K562 (cell line): ENCODE results near the gene CNOT6L. TPM values are rescaled to one million over a fixed set of nuclear protein-coding genes. Genes with fewer than 3 reads are reported as not detected.

Experiments used
- ATF1 ChIP-seq, 2 experiments: fragments of 450-650 bp in 1 of 2; IDR thresholded peaks; 2 replicates each; pipeline ENCODE4 v1.6.1; 2016; ENCODE audit warnings: missing compliant biosample characterization in 1 of 2, missing genetic modification characterization in 1 of 2
- BCOR ChIP-seq: fragments of 450-650 bp; IDR thresholded peaks from 2 replicates; pipeline ENCODE4 v1.6.1; 2016
- CCNT2 ChIP-seq: IDR thresholded peaks from 2 replicates; pipeline ENCODE4 v1.6.1; 2011; ENCODE audit warnings: borderline replicate concordance, low read depth, mild to moderate bottlenecking, moderate library complexity, mixed read lengths, low read length; ENCODE audit not compliant: insufficient read length; ENCODE audit errors: extremely low read depth
- CHD1 ChIP-seq: fragments of 200-600 bp; sonication (generic); IDR thresholded peaks from one replicate; pipeline ENCODE4 v1.6.1; 2012; ENCODE audit warnings: mild to moderate bottlenecking, moderate library complexity, low read length, inconsistent platforms
- EGR1 ChIP-seq: fragments of 450-650 bp; conservative IDR thresholded peaks from 2 replicates; pipeline ENCODE4 v1.6.1; 2017; ENCODE audit warnings: mild to moderate bottlenecking
- ELF4 ChIP-seq: fragments of 450-650 bp; formaldehyde crosslinking; IDR thresholded peaks from 2 replicates; pipeline ENCODE4 v1.4.0; 2022; ENCODE audit warnings: missing genetic modification characterization
- EP400 ChIP-seq: fragments of 450-650 bp; IDR thresholded peaks from 2 replicates; pipeline ENCODE4 v1.6.1; 2017; ENCODE audit warnings: antibody characterized with exemption, mild to moderate bottlenecking, moderate library complexity
- ERF ChIP-seq: fragments of 450-650 bp; formaldehyde crosslinking; IDR thresholded peaks from 2 replicates; pipeline ENCODE4 v1.4.0; 2020; ENCODE audit warnings: mild to moderate bottlenecking, mixed read lengths
- GABPA ChIP-seq: fragments of 200-800 bp; sonication (Bioruptor generic); conservative IDR thresholded peaks from 2 replicates; pipeline ENCODE4 v1.6.1; 2016; ENCODE audit warnings: low read depth, missing genetic modification characterization, missing compliant biosample characterization
- GATAD2A ChIP-seq: fragments of 450-650 bp; IDR thresholded peaks from 2 replicates; pipeline ENCODE4 v1.6.1; 2017
- GTF2E2 ChIP-seq: fragments of 200-800 bp; sonication (Bioruptor generic); IDR thresholded peaks from 2 replicates; pipeline ENCODE4 v1.6.1; 2016; ENCODE audit warnings: missing genetic modification characterization, missing compliant biosample characterization
- HES1 ChIP-seq: fragments of 450-650 bp; IDR thresholded peaks from 2 replicates; pipeline ENCODE4 v1.6.1; 2016; ENCODE audit warnings: low read depth, mild to moderate bottlenecking, moderate library complexity
- MTA3 ChIP-seq: fragments of 450-650 bp; formaldehyde crosslinking; IDR thresholded peaks from 2 replicates; pipeline ENCODE4 v1.6.1; 2017; ENCODE audit warnings: mild to moderate bottlenecking, borderline replicate concordance
- MYC ChIP-seq, 2 experiments: fragments of 250-450 bp in 1 of 2; sonication (Bioruptor Pico) in 1 of 2; IDR thresholded peaks; 2 replicates each; pipeline versions ENCODE4 v1.5.1 to v1.6.1; 2012 to 2021; ENCODE audit warnings: low read depth in 2 of 2, borderline replicate concordance in 1 of 2, improper control_type of control experiment in 1 of 2, low read length in 1 of 2, mild to moderate bottlenecking in 1 of 2, moderate library complexity in 1 of 2
- POLR2A ChIP-seq: fragments of 450-650 bp; conservative IDR thresholded peaks from 2 replicates; pipeline ENCODE4 v1.6.1; 2016
- POLR2B ChIP-seq: fragments of 450-650 bp; IDR thresholded peaks from 2 replicates; pipeline ENCODE4 v1.6.1; 2018; ENCODE audit warnings: low read depth; ENCODE audit not compliant: partially characterized antibody
- RBM25 ChIP-seq: fragments of 200-400 bp; formaldehyde crosslinking; IDR thresholded peaks from 2 replicates; pipeline ENCODE4 v1.6.1; 2018; ENCODE audit warnings: low read length, low read depth, moderate library complexity; ENCODE audit not compliant: severe bottlenecking
- SIRT6 ChIP-seq: IDR thresholded peaks from one replicate; pipeline ENCODE4 v1.6.1; 2012; ENCODE audit warnings: low read depth, mild to moderate bottlenecking, control low read depth, inconsistent platforms, low read length, moderate library complexity
- SMARCA5 ChIP-seq: fragments of 450-650 bp; IDR thresholded peaks from 2 replicates; pipeline ENCODE4 v1.6.1; 2016
- TBP ChIP-seq: optimal IDR thresholded peaks from 2 replicates; pipeline ENCODE3; 2011; ENCODE audit warnings: low read depth, low read length, improper control_type of control experiment
- TEAD1 ChIP-seq, 2 experiments: fragments of 450-650 bp in 1 of 2; sonication (generic) in 1 of 2; formaldehyde crosslinking; IDR thresholded peaks; 2 replicates each; pipeline versions ENCODE4 v1.4.0 to v1.8.0; 2020 to 2022; ENCODE audit warnings: mild to moderate bottlenecking in 2 of 2, missing genetic modification reagents in 1 of 2
- TEAD4 ChIP-seq, 2 experiments: sonication (generic) in 1 of 2; formaldehyde crosslinking in 1 of 2; IDR thresholded peaks; 2 replicates each; pipeline versions ENCODE4 v1.6.1 to v1.8.0; 2012 to 2022; ENCODE audit warnings: borderline replicate concordance in 1 of 2, inconsistent platforms in 1 of 2, low read length in 1 of 2, mild to moderate bottlenecking in 1 of 2, missing genetic modification reagents in 1 of 2
- ZNF830 ChIP-seq: fragments of 250-450 bp; sonication (Bioruptor Pico); IDR thresholded peaks from 2 replicates; pipeline ENCODE4 v1.5.0; 2021; ENCODE audit warnings: mild to moderate bottlenecking
- polyA plus RNA-seq, 8 experiments: library from polyadenylated mRNA; depleted of rRNA in 4 of 8; stranded (reverse) in 5 of 8; unstranded in 3 of 8; fragments of >200 nt; fragmentation: Nextera tagmentation in 2 of 8; fragmentation: Illumina TruSeq in 1 of 8; extraction: Ambion mirVana in 2 of 8; extraction: Trizol in 1 of 8; gene quantifications; 2 replicates each; pipeline versions ENCODE4 v1.2.1 to v1.2.3, GENCODE V29; 2011 to 2014; ENCODE audit warnings: inconsistent platforms in 1 of 8, missing spikeins in 1 of 8
- total RNA-seq, 7 experiments: library from RNA; depleted of rRNA in 6 of 7; stranded (reverse); fragments of >200 nt in 6 of 7; fragmentation: Illumina TruSeq in 2 of 7; extraction: Trizol in 2 of 7; gene quantifications; 2 replicates each; pipeline versions ENCODE4 v1.2.1 to v1.2.3, GENCODE V29; 2011 to 2021; ENCODE audit warnings: low replicate concordance in 1 of 7
- TF ChIP-seq, protein P1 (sequence below): fragments of 200-800 bp; sonication (Bioruptor generic); IDR thresholded peaks from 2 replicates; pipeline ENCODE4 v1.6.1; 2017; ENCODE audit warnings: missing genetic modification characterization, missing compliant biosample characterization
- TF ChIP-seq, protein P2 (sequence below): fragments of 450-650 bp; IDR thresholded peaks from 2 replicates; pipeline ENCODE4 v1.6.1; 2014; ENCODE audit warnings: low read depth, mild to moderate bottlenecking, moderate library complexity, borderline replicate concordance

Gene CNOT6L
- total and polyA plus RNA-seq, 9 of the 15 experiments (the other 6 are each of a cell fraction or from before 2014, with no cell fraction given), result 3.7 to 27.9 (median 6.5) TPM

DNA sequence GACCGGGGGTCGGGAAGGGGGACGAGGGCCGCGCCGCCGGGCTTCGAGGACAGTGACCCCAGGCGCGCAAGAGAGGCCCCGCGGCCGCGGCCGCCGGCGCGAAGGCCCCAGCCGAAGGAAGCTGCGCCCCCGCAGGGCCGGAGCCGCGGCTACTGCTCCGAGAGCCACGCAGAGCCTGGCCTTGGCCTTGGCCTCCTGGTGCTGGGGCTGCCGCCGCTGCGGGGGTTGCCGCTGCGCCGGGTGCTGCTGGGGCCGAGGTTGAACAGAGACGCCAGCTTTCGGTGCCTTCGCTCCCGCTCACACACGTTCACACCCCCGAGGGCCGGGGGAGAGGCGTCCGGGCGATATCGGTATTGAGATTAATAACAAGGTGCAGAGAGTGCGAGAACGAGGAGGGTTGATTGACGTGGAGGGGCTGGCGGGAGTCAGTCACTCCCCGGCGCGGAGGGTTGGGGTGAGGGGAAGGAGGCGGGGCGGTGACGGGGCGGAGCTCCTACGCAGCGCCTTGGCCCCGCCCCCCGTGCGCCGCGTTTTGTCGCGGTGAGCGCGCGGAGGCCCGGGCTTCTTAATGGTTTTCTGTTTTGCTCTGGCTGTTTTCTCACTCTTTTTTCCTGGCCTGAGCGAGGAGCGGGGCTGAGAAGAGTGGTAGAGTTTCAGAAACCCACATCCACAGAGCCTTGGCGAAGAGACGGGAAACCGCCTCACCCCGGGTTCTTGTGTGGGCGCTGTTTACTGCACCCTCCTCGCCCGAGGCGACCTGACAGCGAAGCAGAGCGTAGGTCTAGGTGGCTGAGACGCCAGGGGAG lies 878 bp upstream of the CNOT6L start (continued):
- TF ChIP-seq GABPA (peak; percentile 42; the same call in 1 of the 2 replicates), ATF1 (CRISPR knock-in tag; IDR thresholded peaks at IDR 0.05) (no peak; the same call in 1 of the 2 replicates), ATF1 (tag; IDR thresholded peaks at IDR 0.05) (peak; percentile 89), POLR2B (peak; percentile 93), EP400 (peak; percentile 75), HES1 (no peak), CCNT2 (peak; percentile 52), MTA3 (peak; percentile 68; the same call in 1 of the 2 replicates), SMARCA5 (peak; percentile 62; the same call in 1 of the 2 replicates), POLR2A (peak; percentile 93), ZNF830 (CRISPR knock-in tag) (0 out of 2 replicates have a peak, but pooled peaks have one; percentile 41), TBP (peak; percentile 77), TEAD4 (IDR thresholded peaks at IDR 0.05; ENCODE audit: low read length) (no peak; the same call in 1 of the 2 replicates), TEAD4 (CRISPR knock-in tag; IDR thresholded peaks at IDR 0.05; ENCODE audit: borderline replicate concordance) (peak; percentile 61; the same call in 1 of the 2 replicates), GTF2E2 (tag) (0 out of 2 replicates have a peak, but pooled peaks have one; percentile 42), TEAD1 (CRISPR knock-in tag; IDR thresholded peaks at IDR 0.05) (peak in 1 of 2 experiments; percentile 68; a peak in 1 of 4 replicates), BCOR (peak; percentile 56; the same call in 1 of the 2 replicates), MYC (IDR thresholded peaks at IDR 0.05; ENCODE audit: low read depth, low read length) (0 out of 2 replicates have a peak, but pooled peaks have one; percentile 37), MYC (CRISPR knock-in tag; IDR thresholded peaks at IDR 0.05; ENCODE audit: borderline replicate concordance, low read depth) (no peak), ERF (CRISPR knock-in tag) (peak; percentile 51; the same call in 1 of the 2 replicates), CHD1 (peak; percentile 67), ELF4 (CRISPR knock-in tag) (no peak), RBM25 (peak; percentile 19), EGR1 (peak; percentile 75), SIRT6 (no peak), GATAD2A (peak; percentile 72; the same call in 1 of the 2 replicates)
- TF ChIP-seq, protein P1, sequence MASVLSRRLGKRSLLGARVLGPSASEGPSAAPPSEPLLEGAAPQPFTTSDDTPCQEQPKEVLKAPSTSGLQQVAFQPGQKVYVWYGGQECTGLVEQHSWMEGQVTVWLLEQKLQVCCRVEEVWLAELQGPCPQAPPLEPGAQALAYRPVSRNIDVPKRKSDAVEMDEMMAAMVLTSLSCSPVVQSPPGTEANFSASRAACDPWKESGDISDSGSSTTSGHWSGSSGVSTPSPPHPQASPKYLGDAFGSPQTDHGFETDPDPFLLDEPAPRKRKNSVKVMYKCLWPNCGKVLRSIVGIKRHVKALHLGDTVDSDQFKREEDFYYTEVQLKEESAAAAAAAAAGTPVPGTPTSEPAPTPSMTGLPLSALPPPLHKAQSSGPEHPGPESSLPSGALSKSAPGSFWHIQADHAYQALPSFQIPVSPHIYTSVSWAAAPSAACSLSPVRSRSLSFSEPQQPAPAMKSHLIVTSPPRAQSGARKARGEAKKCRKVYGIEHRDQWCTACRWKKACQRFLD, result no peak
- TF ChIP-seq, protein P2, sequence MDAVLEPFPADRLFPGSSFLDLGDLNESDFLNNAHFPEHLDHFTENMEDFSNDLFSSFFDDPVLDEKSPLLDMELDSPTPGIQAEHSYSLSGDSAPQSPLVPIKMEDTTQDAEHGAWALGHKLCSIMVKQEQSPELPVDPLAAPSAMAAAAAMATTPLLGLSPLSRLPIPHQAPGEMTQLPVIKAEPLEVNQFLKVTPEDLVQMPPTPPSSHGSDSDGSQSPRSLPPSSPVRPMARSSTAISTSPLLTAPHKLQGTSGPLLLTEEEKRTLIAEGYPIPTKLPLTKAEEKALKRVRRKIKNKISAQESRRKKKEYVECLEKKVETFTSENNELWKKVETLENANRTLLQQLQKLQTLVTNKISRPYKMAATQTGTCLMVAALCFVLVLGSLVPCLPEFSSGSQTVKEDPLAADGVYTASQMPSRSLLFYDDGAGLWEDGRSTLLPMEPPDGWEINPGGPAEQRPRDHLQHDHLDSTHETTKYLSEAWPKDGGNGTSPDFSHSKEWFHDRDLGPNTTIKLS, result peak; percentile 48; the same call in 1 of the 2 replicates
